HL-60 (cell line): ENCODE results near the gene MARCHF3.
"Not testable (repeated sequence)": the region's sequence is repeated elsewhere in the genome, so short reads cannot be mapped to it uniquely, and the experiment has no call there.

ENCODE experiments used
- DNase-seq, 2 experiments: peaks; one replicate each; pipeline ENCODE4 v3.0.0-alpha.2; 2010 to 2020; ENCODE audit warnings: low read depth in 1 of 2, low spot score in 1 of 2
- H3K27ac ChIP-seq: fragments of 250-450 bp; sonication (Bioruptor Pico); replicated peaks from 2 replicates; pipeline ENCODE4 v1.5.1; 2020; ENCODE audit warnings: mild to moderate bottlenecking, moderate library complexity
- H3K27me3 ChIP-seq: fragments of 250-450 bp; sonication (Bioruptor Pico); 2 replicates; pipeline ENCODE4 v1.5.1; 2021; ENCODE audit warnings: mild to moderate bottlenecking, moderate library complexity; ENCODE audit not compliant: insufficient read depth, poor library complexity, severe bottlenecking
- H3K4me3 ChIP-seq: replicated peaks from 2 replicates; pipeline ENCODE4 v1.5.1; 2011; ENCODE audit warnings: mild to moderate bottlenecking, control low read depth, low read length; ENCODE audit not compliant: insufficient read depth
- CTCF ChIP-seq: IDR thresholded peaks from one replicate; pipeline ENCODE4 v1.5.1; 2011; ENCODE audit warnings: low read length, control low read depth, inconsistent platforms; ENCODE audit not compliant: insufficient read depth
- GABPA ChIP-seq: IDR thresholded peaks from 2 replicates; pipeline ENCODE4 v1.6.1; 2012; ENCODE audit warnings: low read depth
- POLR2AphosphoS5 ChIP-seq: IDR thresholded peaks from 2 replicates; pipeline ENCODE4 v1.6.1; 2012; ENCODE audit warnings: low read depth
- REST ChIP-seq: IDR thresholded peaks from 2 replicates; pipeline ENCODE4 v1.6.1; 2012; ENCODE audit warnings: low read depth; ENCODE audit not compliant: insufficient replicate concordance
- SPI1 ChIP-seq: IDR thresholded peaks from 2 replicates; pipeline ENCODE4 v1.6.1; 2012; ENCODE audit warnings: low read depth, mild to moderate bottlenecking, borderline replicate concordance

Gene MARCHF3

GRCh38 chr5:127019928-127020327 is 10.4 kb downstream of the MARCHF3 start:
- Histone ChIP-seq H3K27me3 (no peaks in the 10 kb centered on the region), H3K4me3 (no peak overlapping the region), H3K27ac (no peak overlapping the region)
- no peak for DNase-seq
- TF ChIP-seq POLR2AphosphoS5, result no peak
- TF ChIP-seq REST, result no peak
- TF ChIP-seq SPI1, result no peak
- TF ChIP-seq GABPA, result no peak
- no peak for TF ChIP-seq CTCF

- DNase-seq, H3K27me3 ChIP-seq, H3K27ac ChIP-seq, H3K4me3 ChIP-seq: not testable (repeated sequence)
These were observed 13.6 kb downstream of the MARCHF3 start for GRCh38 chr5:127016722-127017121.

GRCh38 chr5:127015716-127016115 is 14.6 kb downstream of the MARCHF3 start:
- TF ChIP-seq POLR2AphosphoS5 (no peak), SPI1 (no peak), REST (no peak), GABPA (no peak), CTCF (no peak)
- no peak for DNase-seq
- Histone ChIP-seq H3K27me3 (no peaks in the 10 kb centered on the region), H3K27ac (no peak overlapping the region), H3K4me3 (no peak overlapping the region)

GRCh38 chr5:127014573-127014972 is 15.8 kb downstream of the MARCHF3 start:
- H3K27ac ChIP-seq, result no peak overlapping the region
- TF ChIP-seq REST, result no peak
- no peak for TF ChIP-seq GABPA
- TF ChIP-seq CTCF, result no peak
- TF ChIP-seq SPI1, result peak; percentile 75; the same call in 1 of the 2 replicates
- H3K27me3 ChIP-seq, result no peaks in the 10 kb centered on the region
- no peak overlapping the region for H3K4me3 ChIP-seq
- DNase-seq, result no peak
